ENCODE results near the gene FIGN.

The FIGN gene

GRCh38 chr2:163633291-163633690 is 102.5 kb downstream of the FIGN start:
- FAIRE-seq: no peak
- no peak for DNase-seq (ENCODE audit: extremely low spot score, insufficient read length, low read depth)

- no peak for DNase-seq (ENCODE audit: extremely low spot score, insufficient read length, low read depth)
- no peak for FAIRE-seq
These were observed 105.0 kb downstream of the FIGN start for GRCh38 chr2:163630836-163631235.

- FAIRE-seq: no peak
- DNase-seq (ENCODE audit: extremely low spot score, insufficient read length, low read depth): no peak
These were observed 109.1 kb downstream of the FIGN start for GRCh38 chr2:163626639-163627109.

GRCh38 chr2:163626208-163626607 is 109.6 kb downstream of the FIGN start:
- FAIRE-seq (no peak), DNase-seq (ENCODE audit: extremely low spot score, insufficient read length, low read depth) (no peak)

- DNase-seq (ENCODE audit: extremely low spot score, insufficient read length, low read depth): no peak
- FAIRE-seq: no peak
These were observed 110.2 kb downstream of the FIGN start for GRCh38 chr2:163625632-163626031.

GRCh38 chr2:163621445-163622004 is 114.3 kb downstream of the FIGN start:
- DNase-seq (ENCODE audit: extremely low spot score, insufficient read length, low read depth) (no peak), FAIRE-seq (no peak)

- FAIRE-seq (no peak), DNase-seq (ENCODE audit: extremely low spot score, insufficient read length, low read depth) (no peak)
These were observed 118.3 kb downstream of the FIGN start for GRCh38 chr2:163617517-163617916.

- DNase-seq (ENCODE audit: extremely low spot score, insufficient read length, low read depth) (no peak), FAIRE-seq (no peak)
These were observed 122.5 kb downstream of the FIGN start for GRCh38 chr2:163613266-163613731.

- FAIRE-seq: no peak
- no peak for DNase-seq (ENCODE audit: extremely low spot score, insufficient read length, low read depth)
These were observed 123.5 kb downstream of the FIGN start for GRCh38 chr2:163612332-163612731.

GRCh38 chr2:163611557-163611906 is 124.3 kb downstream of the FIGN start:
- FAIRE-seq: no peak
- no peak for DNase-seq (ENCODE audit: extremely low spot score, insufficient read length, low read depth)

- DNase-seq (ENCODE audit: extremely low spot score, insufficient read length, low read depth): no peak
These were observed 124.8 kb downstream of the FIGN start for GRCh38 chr2:163610817-163611556.

GRCh38 chr2:163607630-163608029 is 128.2 kb downstream of the FIGN start:
- FAIRE-seq (no peak), DNase-seq (ENCODE audit: extremely low spot score, insufficient read length, low read depth) (no peak)

More at GRCh38 chr2:163610817-163611556, 124.8 kb downstream of the FIGN start:
- FAIRE-seq: no peak

GRCh38 chr2:163606878-163607277 is 128.9 kb downstream of the FIGN start:
- no peak for FAIRE-seq
- no peak for DNase-seq (ENCODE audit: extremely low spot score, insufficient read length, low read depth)

GRCh38 chr2:163605779-163606178 is 130.0 kb downstream of the FIGN start:
- FAIRE-seq (no peak), DNase-seq (ENCODE audit: extremely low spot score, insufficient read length, low read depth) (no peak)

GRCh38 chr2:163604941-163605555 is 130.8 kb downstream of the FIGN start:
- FAIRE-seq: no peak
- DNase-seq (ENCODE audit: extremely low spot score, insufficient read length, low read depth): no peak

- no peak for FAIRE-seq
- DNase-seq (ENCODE audit: extremely low spot score, insufficient read length, low read depth): no peak
These were observed 133.6 kb downstream of the FIGN start for GRCh38 chr2:163602196-163602595.

GRCh38 chr2:163601377-163601776 is 134.4 kb downstream of the FIGN start:
- FAIRE-seq (no peak), DNase-seq (ENCODE audit: extremely low spot score, insufficient read length, low read depth) (no peak)

- FAIRE-seq (no peak), DNase-seq (ENCODE audit: extremely low spot score, insufficient read length, low read depth) (no peak)
These were observed 135.0 kb downstream of the FIGN start for GRCh38 chr2:163600801-163601200.

- no peak for FAIRE-seq
- no peak for DNase-seq (ENCODE audit: extremely low spot score, insufficient read length, low read depth)
These were observed 140.8 kb downstream of the FIGN start for GRCh38 chr2:163595028-163595427.

GRCh38 chr2:163594497-163594896 is 141.3 kb downstream of the FIGN start:
- FAIRE-seq: no peak
- DNase-seq (ENCODE audit: extremely low spot score, insufficient read length, low read depth): no peak

GRCh38 chr2:163593982-163594381 is 141.8 kb downstream of the FIGN start:
- no peak for DNase-seq (ENCODE audit: extremely low spot score, insufficient read length, low read depth)
- FAIRE-seq: no peak
